NB4 (cell line): Measurements from ENCODE around the gene CEP350.
"Not testable (repeated sequence)": the region's sequence is repeated elsewhere in the genome, so short reads cannot be mapped to it uniquely, and the experiment has no call there.

ENCODE experiments used
- DNase-seq: peaks from one replicate; pipeline ENCODE4 v3.0.0; 2010; ENCODE audit warnings: low read depth
- H3K4me3 ChIP-seq: one replicate; pipeline ENCODE4 v1.5.1; 2011; ENCODE audit warnings: mild to moderate bottlenecking, low read depth, low read length, moderate library complexity
- MYC ChIP-seq: IDR thresholded peaks from 2 replicates; pipeline ENCODE4 v1.6.1; 2011; ENCODE audit warnings: low read depth, low read length
- POLR2A ChIP-seq: IDR thresholded peaks from 2 replicates; pipeline ENCODE4 v1.6.1; 2011; ENCODE audit warnings: mild to moderate bottlenecking; ENCODE audit not compliant: insufficient read length; ENCODE audit errors: extremely low read depth
- TF ChIP-seq, protein P1 (sequence below): IDR thresholded peaks from 2 replicates; pipeline ENCODE4 v1.6.1; 2011; ENCODE audit warnings: low read depth, low read length
- TF ChIP-seq, protein P2 (sequence below): IDR thresholded peaks from one replicate; pipeline ENCODE4 v1.5.1; 2012; ENCODE audit warnings: low read depth, low read length

The CEP350 gene

DNA sequence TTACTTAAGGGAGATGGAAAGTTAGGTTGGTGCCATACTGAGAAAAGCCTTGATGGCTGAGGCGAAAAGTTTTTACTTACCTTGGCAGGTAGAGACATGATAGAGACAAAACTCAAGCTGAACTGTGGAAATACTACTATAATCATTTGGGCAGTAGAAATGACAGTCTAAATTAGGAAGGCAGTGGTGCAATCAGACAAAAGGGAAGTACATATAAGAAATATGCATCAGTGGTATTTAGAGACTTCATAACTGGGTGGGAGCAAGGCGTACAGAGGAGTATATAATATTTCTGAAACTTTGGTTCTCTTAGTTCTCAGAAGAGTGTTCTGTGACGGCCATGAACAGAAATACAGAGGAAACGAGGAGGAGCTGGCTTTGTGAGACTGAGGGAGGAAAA is 2.4 kb upstream of the CEP350 start:
- TF ChIP-seq POLR2A: no peak
- TF ChIP-seq, protein P1, sequence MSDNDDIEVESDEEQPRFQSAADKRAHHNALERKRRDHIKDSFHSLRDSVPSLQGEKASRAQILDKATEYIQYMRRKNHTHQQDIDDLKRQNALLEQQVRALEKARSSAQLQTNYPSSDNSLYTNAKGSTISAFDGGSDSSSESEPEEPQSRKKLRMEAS: no peak
- TF ChIP-seq MYC: no peak
- TF ChIP-seq, protein P2, sequence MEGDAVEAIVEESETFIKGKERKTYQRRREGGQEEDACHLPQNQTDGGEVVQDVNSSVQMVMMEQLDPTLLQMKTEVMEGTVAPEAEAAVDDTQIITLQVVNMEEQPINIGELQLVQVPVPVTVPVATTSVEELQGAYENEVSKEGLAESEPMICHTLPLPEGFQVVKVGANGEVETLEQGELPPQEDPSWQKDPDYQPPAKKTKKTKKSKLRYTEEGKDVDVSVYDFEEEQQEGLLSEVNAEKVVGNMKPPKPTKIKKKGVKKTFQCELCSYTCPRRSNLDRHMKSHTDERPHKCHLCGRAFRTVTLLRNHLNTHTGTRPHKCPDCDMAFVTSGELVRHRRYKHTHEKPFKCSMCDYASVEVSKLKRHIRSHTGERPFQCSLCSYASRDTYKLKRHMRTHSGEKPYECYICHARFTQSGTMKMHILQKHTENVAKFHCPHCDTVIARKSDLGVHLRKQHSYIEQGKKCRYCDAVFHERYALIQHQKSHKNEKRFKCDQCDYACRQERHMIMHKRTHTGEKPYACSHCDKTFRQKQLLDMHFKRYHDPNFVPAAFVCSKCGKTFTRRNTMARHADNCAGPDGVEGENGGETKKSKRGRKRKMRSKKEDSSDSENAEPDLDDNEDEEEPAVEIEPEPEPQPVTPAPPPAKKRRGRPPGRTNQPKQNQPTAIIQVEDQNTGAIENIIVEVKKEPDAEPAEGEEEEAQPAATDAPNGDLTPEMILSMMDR: no peak

DNA sequence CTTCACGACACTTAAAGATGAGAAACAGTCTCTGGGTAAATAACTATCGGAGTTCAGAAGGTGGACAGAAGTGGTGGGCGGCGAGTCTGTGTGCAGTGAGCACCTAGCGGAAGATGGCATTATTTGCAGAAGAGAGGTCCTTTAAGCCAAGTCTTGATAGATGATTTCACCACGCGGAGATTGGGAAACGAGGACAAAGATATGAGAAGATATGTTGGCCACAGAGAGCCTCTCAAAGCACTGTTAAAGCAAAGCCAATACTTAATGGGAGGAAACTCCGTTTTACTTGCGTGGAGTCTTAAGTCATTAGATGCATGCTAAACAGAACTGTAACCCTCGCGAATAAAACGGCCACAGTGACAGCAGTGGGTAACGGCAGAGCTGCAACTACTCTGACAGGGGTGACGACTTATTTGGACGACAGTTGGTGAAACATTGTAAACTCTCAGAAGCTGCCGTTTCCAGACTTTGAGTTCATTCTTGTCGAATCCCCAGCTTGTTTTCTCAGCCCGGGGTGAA is 577 bp upstream of the CEP350 start:
- DNase-seq: peak; percentile 81
- TF ChIP-seq, protein P2: no peak
- TF ChIP-seq POLR2A: no peak
- TF ChIP-seq, protein P1: no peak
- no peak; the same call in 1 of the 2 replicates for TF ChIP-seq MYC
- H3K4me3 ChIP-seq: peak overlapping the region; percentile 91

More for the DNA sequence above, 2.4 kb upstream of the CEP350 start:
- peak; percentile 67 for DNase-seq
- H3K4me3 ChIP-seq: no peak overlapping the region

DNA sequence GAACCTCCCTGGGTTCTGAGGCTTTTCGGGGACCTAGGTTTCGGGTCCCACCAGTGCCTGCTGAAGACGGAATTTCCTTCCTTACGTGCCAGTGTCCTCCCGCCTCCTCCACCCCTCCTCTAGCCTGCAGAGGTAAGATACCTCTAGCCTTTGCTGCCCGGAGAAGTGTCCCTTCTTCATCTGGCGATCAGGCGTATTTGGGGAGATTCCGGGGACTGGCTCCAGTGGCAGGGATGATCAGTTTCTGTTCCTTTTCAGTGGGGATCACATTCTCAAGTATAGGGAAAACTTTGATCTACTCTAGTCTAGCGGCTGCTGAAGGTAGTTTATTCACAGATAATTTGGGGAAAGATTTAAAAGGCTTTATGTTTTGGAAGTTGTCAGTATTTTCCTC is 674 bp downstream of the CEP350 start:
- H3K4me3 ChIP-seq: peak overlapping the region; percentile 91
- no peak; the same call in 1 of the 2 replicates for TF ChIP-seq MYC
- TF ChIP-seq, protein P1: 0 out of 2 replicates have a peak, but pooled peaks have one; percentile 9
- DNase-seq: peak; percentile 63

DNA sequence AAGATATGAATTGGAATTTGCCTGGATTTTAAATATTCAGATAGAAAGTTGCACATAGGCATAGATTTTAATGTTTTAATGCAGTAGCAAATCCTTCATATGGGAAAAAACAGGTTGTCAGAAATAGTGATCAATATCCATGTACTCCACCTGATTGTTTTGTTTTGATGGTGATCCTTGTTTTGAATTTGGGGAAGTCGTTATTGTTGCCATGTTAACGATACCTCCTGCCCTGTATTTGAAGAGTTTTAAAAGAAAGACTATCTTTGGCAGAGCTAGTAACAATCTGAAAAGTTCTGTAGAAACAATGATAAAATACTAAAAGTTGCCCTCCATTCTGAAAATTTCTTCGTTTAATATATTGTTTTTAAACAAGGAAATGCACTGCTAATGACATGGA is 1.1 kb downstream of the CEP350 start:
- H3K4me3 ChIP-seq: peak overlapping the region; percentile 91
- TF ChIP-seq, protein P1: no peak
- no peak for TF ChIP-seq POLR2A
- TF ChIP-seq, protein P2: no peak
- no peak for TF ChIP-seq MYC
- peak; percentile 37 for DNase-seq

DNA sequence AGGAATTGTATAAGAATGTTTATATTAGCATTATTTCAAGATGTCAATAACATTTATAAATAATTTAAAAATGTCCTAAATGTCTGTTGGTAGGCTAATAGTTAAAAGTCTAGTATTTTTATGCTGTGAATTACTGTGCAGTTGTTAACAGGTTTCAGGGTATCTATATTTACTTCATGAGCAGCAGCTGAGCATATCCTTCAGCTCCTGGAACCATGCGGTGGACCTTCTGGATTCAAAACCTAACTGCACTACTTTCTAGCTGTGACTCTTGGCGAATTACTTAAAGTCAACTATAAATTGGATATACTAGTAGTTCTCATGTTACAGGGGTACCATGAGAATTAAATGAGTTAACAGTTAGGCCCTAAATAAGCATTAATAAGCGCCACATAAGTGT is 3.7 kb downstream of the CEP350 start:
- DNase-seq: no peak
- no peak for TF ChIP-seq POLR2A
- TF ChIP-seq MYC: no peak
- TF ChIP-seq, protein P2: no peak
- TF ChIP-seq, protein P1: no peak
- H3K4me3 ChIP-seq: no peak overlapping the region

DNA sequence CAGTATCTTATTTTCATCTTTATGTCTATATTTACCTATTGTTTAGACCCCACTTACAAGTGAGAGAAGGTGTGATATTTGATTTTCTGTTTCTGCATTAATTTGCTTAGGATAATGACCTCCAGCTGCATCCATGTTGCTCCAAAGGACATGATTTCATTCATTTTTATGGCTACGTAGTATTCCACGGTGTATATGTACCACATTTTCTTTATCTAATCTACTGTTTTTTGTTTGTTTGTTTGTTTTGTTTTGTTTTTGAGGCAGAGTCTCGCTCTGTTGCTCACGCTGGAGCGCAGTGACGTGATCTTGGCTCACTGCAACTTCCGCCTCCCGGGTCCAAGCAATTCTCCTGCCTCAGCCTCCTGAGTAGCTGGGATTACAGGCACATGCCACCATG is 7.6 kb downstream of the CEP350 start:
- DNase-seq: not testable (repeated sequence)

DNA sequence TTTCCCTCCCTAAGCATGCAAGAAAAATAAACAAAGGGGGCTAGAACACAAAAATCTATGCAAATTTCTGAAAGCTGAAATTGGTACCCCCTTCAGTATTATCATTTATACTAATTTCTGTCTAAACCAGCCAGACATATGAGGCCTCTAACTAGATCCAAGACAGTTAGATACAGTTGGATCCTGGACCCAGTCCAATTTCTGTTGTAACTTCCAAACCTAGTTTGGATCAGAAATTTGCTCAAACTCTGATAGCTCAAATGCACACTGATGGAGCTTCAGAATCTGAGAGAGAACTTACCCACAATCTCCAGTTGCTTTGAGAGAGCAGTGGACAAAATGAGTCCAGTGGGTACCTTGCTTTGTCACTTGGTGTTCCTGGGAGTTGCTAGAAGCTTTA is 11.9 kb downstream of the CEP350 start:
- H3K4me3 ChIP-seq: no peak overlapping the region
- DNase-seq: no peak
- no peak for TF ChIP-seq POLR2A
- TF ChIP-seq, protein P2: no peak
- no peak for TF ChIP-seq MYC
- TF ChIP-seq, protein P1: no peak

More for the DNA sequence above, 7.6 kb downstream of the CEP350 start:
- not testable (repeated sequence) for H3K4me3 ChIP-seq
